HEK293 (cell line): ENCODE measurements around the gene SCN7A.

Experiments used
- CTCF ChIA-PET: fragments of 350-600 bp; formaldehyde crosslinking; extraction: SDS; loops from one replicate; lab custom pipeline; 2021; ENCODE audit warnings: antibody characterized with exemption; lab: Yijun Ruan, JAX
- POLR2A ChIA-PET: fragments of 300-600 bp; formaldehyde crosslinking; extraction: SDS; loops from one replicate; lab custom pipeline; 2020; ENCODE audit warnings: antibody characterized with exemption, inconsistent platforms; lab: Yijun Ruan, JAX
- H3K27ac ChIP-seq: fragments of 200-500 bp; sonication (Bioruptor generic); 2 replicates; pipeline ENCODE4 v1.5.1; 2014; ENCODE audit warnings: low read depth, low read length, control low read depth, inconsistent platforms; ENCODE audit errors: extremely low read depth
- H3K36me3 ChIP-seq, 2 experiments: fragments of 200-500 bp in 1 of 2; sonication (Bioruptor generic) in 1 of 2; 1 replicate in 1 of 2; 2 replicates in 1 of 2; pipeline ENCODE4 v1.5.1; 2014 to 2017; ENCODE audit warnings: inconsistent platforms in 2 of 2, low read length in 2 of 2; ENCODE audit not compliant: control insufficient read depth in 2 of 2, insufficient read depth in 1 of 2
- H3K4me1 ChIP-seq: fragments of 200-500 bp; sonication (Bioruptor generic); 2 replicates; pipeline ENCODE4 v1.5.1; 2014; ENCODE audit warnings: mild to moderate bottlenecking, low read length, inconsistent platforms; ENCODE audit not compliant: control insufficient read depth, insufficient read depth
- H3K4me3 ChIP-seq: 2 replicates; pipeline ENCODE4 v1.5.1; 2011; ENCODE audit warnings: low read depth, mild to moderate bottlenecking, control low read depth, low read length, moderate library complexity
- H3K9me3 ChIP-seq: fragments of 200-500 bp; sonication (Bioruptor generic); 2 replicates; pipeline ENCODE4 v1.5.1; 2014; ENCODE audit warnings: low read depth, low read length, inconsistent platforms; ENCODE audit not compliant: control insufficient read depth, insufficient read depth
- SALL2 ChIP-seq: fragments of 450-650 bp; formaldehyde crosslinking; IDR thresholded peaks from 2 replicates; pipeline ENCODE4 v1.5.0; 2017; ENCODE audit warnings: missing biosample characterization, mild to moderate bottlenecking, missing genetic modification characterization, borderline replicate concordance
- TRIM28 ChIP-seq: IDR thresholded peaks from 2 replicates; pipeline ENCODE4 v1.6.1; 2011; ENCODE audit warnings: low read length, control low read depth, borderline replicate concordance
- YY1 ChIP-seq: fragments of 450-650 bp; formaldehyde crosslinking; IDR thresholded peaks from 2 replicates; pipeline ENCODE4 v1.5.1; 2018; ENCODE audit warnings: missing biosample characterization, missing genetic modification characterization
- ZBTB20 ChIP-seq: fragments of 450-650 bp; formaldehyde crosslinking; IDR thresholded peaks from 2 replicates; pipeline ENCODE4 v1.5.1; 2016; ENCODE audit warnings: missing biosample characterization, missing genetic modification characterization
- ZNF112 ChIP-seq: fragments of 450-650 bp; formaldehyde crosslinking; IDR thresholded peaks from 2 replicates; pipeline ENCODE4 v1.5.0; 2017; ENCODE audit warnings: missing biosample characterization, missing genetic modification characterization
- ZNF138 ChIP-seq: fragments of 450-650 bp; formaldehyde crosslinking; IDR thresholded peaks from 2 replicates; pipeline ENCODE4 v1.5.1; 2016; ENCODE audit warnings: missing biosample characterization, missing genetic modification characterization, borderline replicate concordance
- ZNF239 ChIP-seq: fragments of 450-650 bp; formaldehyde crosslinking; IDR thresholded peaks from 2 replicates; pipeline ENCODE4 v1.5.1; 2016; ENCODE audit warnings: missing biosample characterization, missing genetic modification characterization
- ZNF518A ChIP-seq: fragments of 450-650 bp; formaldehyde crosslinking; conservative IDR thresholded peaks from 2 replicates; pipeline ENCODE4 v1.5.1; 2016; ENCODE audit warnings: low read depth, missing biosample characterization, missing genetic modification characterization
- ZNF596 ChIP-seq: fragments of 450-650 bp; IDR thresholded peaks from 2 replicates; pipeline ENCODE4 v1.5.0; 2018; ENCODE audit warnings: missing biosample characterization, mild to moderate bottlenecking, missing genetic modification characterization, moderate library complexity
- ZNF830 ChIP-seq: fragments of 450-650 bp; IDR thresholded peaks from 2 replicates; pipeline ENCODE4 v1.5.0; 2018; ENCODE audit warnings: missing biosample characterization, missing genetic modification characterization, low read depth, mild to moderate bottlenecking, moderate library complexity
- ZSCAN5A ChIP-seq: fragments of 450-650 bp; formaldehyde crosslinking; IDR thresholded peaks from 2 replicates; pipeline ENCODE4 v1.5.1; 2016; ENCODE audit warnings: missing biosample characterization, missing genetic modification characterization
- TF ChIP-seq, protein P1 (sequence below): fragments of 450-650 bp; formaldehyde crosslinking; IDR thresholded peaks from 2 replicates; pipeline ENCODE4 v1.5.1; 2017; ENCODE audit warnings: missing biosample characterization, mild to moderate bottlenecking, missing genetic modification characterization, moderate library complexity
- TF ChIP-seq, protein P2 (sequence below): fragments of 450-650 bp; formaldehyde crosslinking; IDR thresholded peaks from 2 replicates; pipeline ENCODE4 v1.5.1; 2016; ENCODE audit warnings: missing biosample characterization, missing genetic modification characterization, borderline replicate concordance
- TF ChIP-seq, protein P3 (sequence below): fragments of 450-650 bp; formaldehyde crosslinking; IDR thresholded peaks from 2 replicates; pipeline ENCODE4 v1.5.1; 2016; ENCODE audit warnings: missing biosample characterization, missing genetic modification characterization

SCN7A gene

GRCh38 chr2:166380615-166381014 lies 113.4 kb downstream of the SCN7A start:
- ChIA-PET CTCF (interaction anchor here (0.6 to 1.8 kb wide), 3 partner anchors 10 to 312 kb away, joined by 3 to 8 read pairs (median 4); no protein-coding TSS in a partner anchor), POLR2A (no interaction called here)
- Histone ChIP-seq H3K4me1 (no peaks in the 10 kb centered on the region), H3K9me3 (no peaks in the 10 kb centered on the region), H3K4me3 (no peak overlapping the region), H3K27ac (no peak overlapping the region), H3K36me3 (no peaks in the 10 kb centered on the region)
- TF ChIP-seq ZBTB20 (tag by site-specific recombination) (no peak), SALL2 (tag by site-specific recombination) (no peak), ZNF138 (tag by site-specific recombination) (no peak), ZNF830 (tag by site-specific recombination) (no peak), YY1 (no peak), TRIM28 (no peak)
- TF ChIP-seq, protein P1, sequence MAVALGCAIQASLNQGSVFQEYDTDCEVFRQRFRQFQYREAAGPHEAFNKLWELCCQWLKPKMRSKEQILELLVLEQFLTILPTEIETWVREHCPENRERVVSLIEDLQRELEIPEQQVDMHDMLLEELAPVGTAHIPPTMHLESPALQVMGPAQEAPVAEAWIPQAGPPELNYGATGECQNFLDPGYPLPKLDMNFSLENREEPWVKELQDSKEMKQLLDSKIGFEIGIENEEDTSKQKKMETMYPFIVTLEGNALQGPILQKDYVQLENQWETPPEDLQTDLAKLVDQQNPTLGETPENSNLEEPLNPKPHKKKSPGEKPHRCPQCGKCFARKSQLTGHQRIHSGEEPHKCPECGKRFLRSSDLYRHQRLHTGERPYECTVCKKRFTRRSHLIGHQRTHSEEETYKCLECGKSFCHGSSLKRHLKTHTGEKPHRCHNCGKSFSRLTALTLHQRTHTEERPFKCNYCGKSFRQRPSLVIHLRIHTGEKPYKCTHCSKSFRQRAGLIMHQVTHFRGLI (tag by site-specific recombination), result no peak

DNA sequence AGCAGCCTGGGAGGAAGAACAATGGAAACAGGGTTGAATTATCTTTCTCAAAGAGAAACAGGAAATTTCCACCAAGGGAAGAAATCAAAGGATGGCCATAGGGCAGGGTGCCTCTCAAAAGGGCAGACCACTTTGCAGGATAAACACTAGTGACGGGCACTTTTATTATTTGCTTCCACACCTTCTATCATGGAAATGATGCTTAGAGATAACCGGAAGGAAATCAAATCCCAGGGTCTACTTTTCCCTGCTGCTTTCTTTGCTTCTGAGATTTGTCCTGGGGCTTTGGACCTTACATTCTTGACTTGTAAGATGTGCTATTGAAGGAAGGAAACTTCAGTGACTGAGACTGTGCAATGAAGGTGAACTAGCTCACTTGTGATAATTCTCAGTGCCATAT lies 117.2 kb downstream of the SCN7A start:
- Histone ChIP-seq H3K4me1 (peaks cover 17% of the 10 kb centered on the region), H3K9me3 (no peaks in the 10 kb centered on the region), H3K4me3 (no peak overlapping the region), H3K27ac (no peak overlapping the region), H3K36me3 (no peaks in the 10 kb centered on the region)
- TF ChIP-seq ZNF596 (tag by site-specific recombination), result no peak
- no peak for TF ChIP-seq ZSCAN5A (tag by site-specific recombination)
- TF ChIP-seq ZNF518A (tag by site-specific recombination), result no peak
- TF ChIP-seq ZNF239, result no peak
- no peak for TF ChIP-seq ZNF112 (tag by site-specific recombination)
- CTCF ChIA-PET, result interaction anchor here (0.6 to 4.3 kb wide), 6 partner anchors 8 to 1207 kb away, joined by 3 to 25 read pairs (median 3); no protein-coding TSS in a partner anchor
- POLR2A ChIA-PET, result interaction anchor here (1.0 to 2.2 kb wide), 4 partner anchors 8 to 423 kb away, joined by 3 to 8 read pairs (median 5); partner anchors contain the start of gene TTC21B

GRCh38 chr2:166376488-166376828 lies 117.6 kb downstream of the SCN7A start:
- H3K4me3 ChIP-seq, result peak overlapping the region; percentile 72

More at GRCh38 chr2:166376488-166376828, 117.6 kb downstream of the SCN7A start:
- Histone ChIP-seq H3K27ac (peak overlapping the region; percentile 46; the same call in 1 of the 2 replicates), H3K4me1 (peaks cover 17% of the 10 kb centered on the region), H3K9me3 (no peaks in the 10 kb centered on the region), H3K36me3 (no peaks in the 10 kb centered on the region)
- CTCF ChIA-PET, result interaction anchor here (0.6 to 4.3 kb wide), 7 partner anchors 9 to 1207 kb away, joined by 3 to 25 read pairs (median 3); no protein-coding TSS in a partner anchor
- POLR2A ChIA-PET, result interaction anchor here (0.6 to 2.2 kb wide), 5 partner anchors 9 to 423 kb away, joined by 3 to 8 read pairs (median 3); partner anchors contain the start of gene TTC21B
- TF ChIP-seq, protein P1 (tag by site-specific recombination), result peak; percentile 25; the same call in 1 of the 2 replicates
- TF ChIP-seq, protein P2, sequence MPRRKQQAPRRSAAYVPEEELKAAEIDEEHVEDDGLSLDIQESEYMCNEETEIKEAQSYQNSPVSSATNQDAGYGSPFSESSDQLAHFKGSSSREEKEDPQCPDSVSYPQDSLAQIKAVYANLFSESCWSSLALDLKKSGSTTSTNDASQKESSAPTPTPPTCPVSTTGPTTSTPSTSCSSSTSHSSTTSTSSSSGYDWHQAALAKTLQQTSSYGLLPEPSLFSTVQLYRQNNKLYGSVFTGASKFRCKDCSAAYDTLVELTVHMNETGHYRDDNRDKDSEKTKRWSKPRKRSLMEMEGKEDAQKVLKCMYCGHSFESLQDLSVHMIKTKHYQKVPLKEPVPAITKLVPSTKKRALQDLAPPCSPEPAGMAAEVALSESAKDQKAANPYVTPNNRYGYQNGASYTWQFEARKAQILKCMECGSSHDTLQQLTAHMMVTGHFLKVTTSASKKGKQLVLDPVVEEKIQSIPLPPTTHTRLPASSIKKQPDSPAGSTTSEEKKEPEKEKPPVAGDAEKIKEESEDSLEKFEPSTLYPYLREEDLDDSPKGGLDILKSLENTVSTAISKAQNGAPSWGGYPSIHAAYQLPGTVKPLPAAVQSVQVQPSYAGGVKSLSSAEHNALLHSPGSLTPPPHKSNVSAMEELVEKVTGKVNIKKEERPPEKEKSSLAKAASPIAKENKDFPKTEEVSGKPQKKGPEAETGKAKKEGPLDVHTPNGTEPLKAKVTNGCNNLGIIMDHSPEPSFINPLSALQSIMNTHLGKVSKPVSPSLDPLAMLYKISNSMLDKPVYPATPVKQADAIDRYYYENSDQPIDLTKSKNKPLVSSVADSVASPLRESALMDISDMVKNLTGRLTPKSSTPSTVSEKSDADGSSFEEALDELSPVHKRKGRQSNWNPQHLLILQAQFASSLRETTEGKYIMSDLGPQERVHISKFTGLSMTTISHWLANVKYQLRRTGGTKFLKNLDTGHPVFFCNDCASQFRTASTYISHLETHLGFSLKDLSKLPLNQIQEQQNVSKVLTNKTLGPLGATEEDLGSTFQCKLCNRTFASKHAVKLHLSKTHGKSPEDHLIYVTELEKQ (tag by site-specific recombination), result no peak
- TF ChIP-seq, protein P3, sequence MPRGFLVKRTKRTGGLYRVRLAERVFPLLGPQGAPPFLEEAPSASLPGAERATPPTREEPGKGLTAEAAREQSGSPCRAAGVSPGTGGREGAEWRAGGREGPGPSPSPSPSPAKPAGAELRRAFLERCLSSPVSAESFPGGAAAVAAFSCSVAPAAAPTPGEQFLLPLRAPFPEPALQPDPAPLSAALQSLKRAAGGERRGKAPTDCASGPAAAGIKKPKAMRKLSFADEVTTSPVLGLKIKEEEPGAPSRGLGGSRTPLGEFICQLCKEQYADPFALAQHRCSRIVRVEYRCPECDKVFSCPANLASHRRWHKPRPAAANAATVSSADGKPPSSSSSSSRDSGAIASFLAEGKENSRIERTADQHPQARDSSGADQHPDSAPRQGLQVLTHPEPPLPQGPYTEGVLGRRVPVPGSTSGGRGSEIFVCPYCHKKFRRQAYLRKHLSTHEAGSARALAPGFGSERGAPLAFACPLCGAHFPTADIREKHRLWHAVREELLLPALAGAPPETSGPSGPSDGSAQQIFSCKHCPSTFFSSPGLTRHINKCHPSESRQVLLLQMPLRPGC (tag by site-specific recombination), result no peak
- TF ChIP-seq, all 188 proteins: peak for 1
